ENCODE results near the gene SGK1.

DNA sequence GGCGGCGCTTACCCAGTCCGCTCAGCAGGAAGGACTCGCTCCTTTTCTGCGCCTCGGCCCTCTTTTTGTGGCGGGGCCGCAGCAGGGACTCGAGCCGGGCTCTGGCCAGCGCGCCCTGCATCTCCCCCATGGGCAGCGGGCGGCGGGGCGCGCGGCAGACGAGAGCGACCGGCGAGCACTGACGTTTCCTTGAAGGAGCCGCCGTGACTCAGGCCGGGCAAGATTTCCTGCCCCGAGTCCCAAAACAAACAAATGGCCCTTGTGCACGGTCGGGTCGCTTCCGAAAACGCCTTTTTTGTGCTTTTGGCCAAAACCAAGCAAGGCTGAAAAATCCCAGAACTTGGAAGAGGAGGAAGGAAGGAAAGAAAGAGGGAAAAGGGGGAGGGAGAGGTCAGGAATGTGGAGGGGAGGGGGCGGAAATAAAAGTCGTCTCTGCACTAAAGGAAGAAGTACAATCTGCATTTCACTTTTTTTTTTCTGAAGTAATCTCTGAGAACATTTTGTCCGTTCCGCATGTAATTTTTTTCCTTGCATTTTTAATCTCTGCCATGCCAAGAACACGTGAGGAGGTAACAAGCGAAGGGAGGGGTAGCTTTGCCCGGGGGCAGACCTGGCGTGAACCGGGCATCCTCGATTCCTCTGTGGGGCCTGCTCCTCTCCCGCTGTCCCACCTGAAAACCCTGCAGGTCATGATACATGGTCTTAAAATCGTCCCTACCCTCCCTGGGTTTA, 142.2 kb downstream of the SGK1 start:
- TF ChIP-seq POLR2A (IDR thresholded peaks at IDR 0.05; ENCODE audit: low read depth, low read length) (no peak), TAF1 (IDR thresholded peaks at IDR 0.05; ENCODE audit: low read depth, low read length) (no peak)
